Measurements from ENCODE around the gene SYNJ2. TPM values are rescaled to one million over a fixed set of nuclear protein-coding genes. Genes with fewer than 3 reads are reported as not detected.

Gene SYNJ2
- total RNA-seq, 1 donor = 10.2 TPM

DNA sequence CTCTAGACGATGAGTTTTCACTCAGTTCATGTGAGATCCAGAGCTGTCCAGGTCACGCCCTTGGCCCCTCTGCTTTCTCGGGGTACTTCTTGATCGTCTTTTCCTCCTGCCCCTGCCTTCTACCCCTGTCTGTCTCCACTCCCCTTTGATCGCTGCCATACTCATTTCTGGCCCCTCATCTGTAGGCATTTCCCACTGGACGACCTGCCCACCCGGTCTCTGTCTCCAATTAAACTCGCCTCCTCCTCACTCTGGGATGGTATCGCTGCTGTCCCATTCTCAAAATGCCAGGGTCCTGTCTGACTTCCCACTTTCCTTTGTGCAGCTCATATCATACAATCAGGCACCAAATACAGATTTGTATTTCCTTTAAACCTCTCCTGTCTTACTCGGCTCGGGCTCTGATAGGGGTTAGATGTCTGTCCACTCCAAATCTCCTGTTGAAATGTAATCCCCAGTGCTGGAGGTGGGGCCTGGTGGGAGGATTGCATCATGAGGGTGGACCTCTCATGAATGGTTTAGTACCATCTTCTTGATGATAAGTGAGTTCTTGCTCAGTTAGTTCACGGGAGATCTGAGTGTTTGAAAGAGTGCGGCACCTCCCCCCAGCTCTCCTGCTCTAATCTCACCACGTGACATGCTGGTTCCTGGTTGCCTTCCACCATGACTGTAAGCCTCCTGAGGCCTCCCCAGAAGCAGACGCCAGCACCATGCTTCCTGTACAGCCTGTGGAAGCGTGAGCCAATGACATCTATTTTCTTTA, 3.5 kb upstream of the SYNJ2 start:
- no peak for DNase-seq (ENCODE audit: low read depth in 2 of 3, low spot score in 2 of 3)

DNA sequence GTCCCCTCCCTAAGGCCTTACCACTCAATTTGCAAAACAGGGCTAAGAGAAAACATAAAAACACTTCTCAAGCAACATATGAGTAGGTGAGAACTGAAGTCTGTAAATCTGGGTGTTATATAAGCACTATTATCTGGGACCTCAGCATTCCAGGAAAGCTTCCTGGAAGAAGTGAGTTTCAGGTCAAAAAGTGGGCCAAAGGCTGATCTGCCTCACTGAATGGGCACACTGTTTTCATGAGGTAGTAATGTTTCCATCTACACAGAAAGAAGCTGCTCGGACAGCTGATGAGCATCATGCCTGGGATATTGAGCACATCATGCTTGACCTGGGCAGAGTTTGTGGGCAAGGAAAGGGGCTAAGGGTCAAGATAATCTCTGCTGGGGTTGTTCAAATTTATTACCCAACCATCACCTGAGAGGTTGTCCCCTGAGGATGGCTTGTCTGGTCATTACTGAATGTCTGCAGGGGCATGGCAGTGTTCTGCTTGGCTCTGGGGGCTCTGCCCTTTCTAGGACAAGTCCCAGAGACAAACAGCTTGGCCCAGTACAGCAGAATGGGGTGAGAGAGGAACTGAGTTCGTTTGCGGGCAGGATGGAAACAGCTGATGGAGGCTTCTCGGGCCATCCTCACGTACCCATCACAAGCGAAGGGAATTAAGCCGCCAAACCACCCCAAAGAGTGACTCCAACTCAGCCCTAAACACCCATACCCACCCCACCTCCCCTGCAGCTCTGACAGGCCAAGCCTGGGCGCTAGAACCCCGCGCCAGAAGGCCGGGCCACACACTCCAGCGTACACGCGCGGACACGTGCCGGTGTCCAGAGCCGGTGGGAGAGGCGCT, 1.2 kb upstream of the SYNJ2 start:
- peak in 1 of 3 donors; percentile 63 for DNase-seq (ENCODE audit: low read depth in 2 of 3, low spot score in 2 of 3)

DNA sequence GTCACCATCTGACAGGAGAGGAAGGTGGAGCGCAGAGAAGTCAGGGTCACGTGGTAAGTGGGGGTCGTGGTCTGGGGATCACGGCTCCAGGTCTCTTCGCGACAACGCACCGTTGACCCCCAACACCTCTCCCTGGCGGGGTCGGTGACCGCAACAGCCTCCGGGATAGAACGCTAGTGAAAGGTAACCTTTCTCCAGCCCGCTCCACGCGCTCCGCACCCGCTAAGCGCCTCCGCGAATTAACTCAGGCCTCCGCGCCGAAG, 600 bp upstream of the SYNJ2 start:
- no peak for DNase-seq (ENCODE audit: low read depth in 2 of 3, low spot score in 2 of 3)

DNA sequence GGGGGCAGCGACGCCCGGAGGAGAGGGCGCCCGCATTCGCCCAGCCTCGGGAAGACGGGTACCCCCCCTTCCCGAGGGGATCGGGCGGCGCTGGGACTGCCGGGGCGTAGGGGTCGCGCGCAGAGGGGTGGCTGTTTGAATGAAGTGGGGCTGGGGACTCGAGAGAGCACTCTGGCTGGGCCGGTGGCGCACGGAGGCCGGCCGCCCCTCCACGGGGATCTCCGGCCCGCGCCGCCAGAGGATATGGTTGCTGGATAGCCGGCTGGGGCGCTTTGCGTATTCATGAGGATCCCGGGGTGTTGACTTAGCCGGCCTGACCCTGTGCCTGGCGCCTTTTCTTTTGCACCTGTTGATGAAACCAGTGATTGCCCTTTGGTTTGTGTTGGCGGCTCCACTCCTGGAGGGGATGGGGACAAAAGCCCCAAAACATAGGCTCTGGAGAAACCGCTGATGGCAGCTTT, 469 bp downstream of the SYNJ2 start:
- no peak for DNase-seq (ENCODE audit: low read depth in 2 of 3, low spot score in 2 of 3)

DNA sequence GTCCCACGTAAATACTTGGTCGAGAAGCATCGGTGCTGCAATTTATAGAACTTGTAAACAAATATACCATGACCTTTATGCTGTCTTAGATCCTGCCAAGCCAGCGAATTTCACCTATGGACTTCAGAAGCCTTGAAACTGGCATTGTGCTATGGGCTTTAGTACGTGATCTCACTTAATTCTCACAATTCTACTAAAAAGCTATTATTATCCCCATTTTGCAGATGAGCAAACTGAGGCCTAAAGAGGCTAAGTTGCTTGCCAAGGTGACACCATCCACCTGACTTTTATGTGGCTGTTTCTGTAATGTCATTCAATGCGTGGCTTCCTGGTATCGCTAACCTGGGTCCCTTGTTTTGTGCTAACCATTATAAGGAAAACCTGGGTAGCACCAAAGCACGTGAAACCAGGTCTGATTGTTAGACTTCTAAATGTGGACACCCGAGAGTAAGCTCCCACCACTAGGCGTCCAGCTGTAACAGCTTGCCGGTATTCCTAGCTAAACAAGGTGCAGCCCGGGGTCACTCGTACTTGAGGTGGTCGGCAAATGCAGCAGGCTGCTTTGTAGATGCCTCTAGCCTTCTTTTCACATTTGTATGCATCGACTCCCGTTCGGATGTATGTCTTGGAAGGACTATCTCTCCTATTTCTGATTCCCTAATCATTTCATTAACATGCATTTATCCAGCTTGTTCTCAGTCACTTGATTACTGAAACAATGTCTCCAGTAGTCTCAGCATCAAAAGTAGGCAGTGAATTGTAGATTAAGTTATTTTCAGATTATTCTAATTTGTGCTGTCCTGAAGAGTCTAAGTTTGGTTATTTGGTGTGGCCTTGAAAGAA, 1.1 kb downstream of the SYNJ2 start:
- DNase-seq (ENCODE audit: low read depth in 2 of 3, low spot score in 2 of 3) = no peak

DNA sequence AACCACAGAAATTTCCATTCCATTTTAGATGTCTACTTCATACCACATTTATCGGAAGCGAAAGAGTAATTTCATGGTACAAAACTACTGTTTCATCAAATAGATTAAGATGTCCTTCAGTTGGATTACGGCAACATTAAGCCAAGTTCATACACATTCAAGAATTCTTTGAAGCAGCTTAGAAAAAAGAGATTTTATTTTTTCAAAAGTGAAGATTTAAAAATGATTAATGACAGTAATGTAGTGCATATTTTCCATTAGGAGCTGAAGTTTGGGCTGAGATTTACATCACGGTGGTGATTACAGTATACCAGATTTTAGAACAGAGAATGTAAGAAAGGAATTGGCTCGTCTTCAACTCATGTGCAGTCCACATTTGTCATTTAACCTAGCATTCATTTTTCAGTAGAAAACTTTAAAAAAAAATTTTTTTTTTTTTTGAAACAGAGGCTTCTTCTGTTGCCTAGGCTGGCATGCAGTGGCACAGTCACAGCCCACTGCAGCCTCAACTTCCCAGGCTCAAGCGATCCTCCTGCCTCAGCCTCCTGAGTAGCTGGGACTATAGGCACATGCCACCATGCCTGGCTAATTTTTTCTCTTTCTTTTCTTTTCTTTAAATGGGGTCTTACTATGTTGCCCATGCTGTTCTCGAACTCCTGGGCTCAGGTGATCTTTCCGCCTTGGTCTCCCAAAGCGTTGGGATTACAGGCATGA, 1.9 kb downstream of the SYNJ2 start:
- no peak for DNase-seq (ENCODE audit: low read depth in 2 of 3, low spot score in 2 of 3)

GRCh38 chr6:157984128-157984527, 2.5 kb downstream of the SYNJ2 start:
- DNase-seq (ENCODE audit: low read depth in 2 of 3, low spot score in 2 of 3) = no peak

- DNase-seq (ENCODE audit: low read depth in 2 of 3, low spot score in 2 of 3) = peak in 2 of 3 donors; percentile 44 to 60
Observed at GRCh38 chr6:157984686-157985225, 3.1 kb downstream of the SYNJ2 start.

DNA sequence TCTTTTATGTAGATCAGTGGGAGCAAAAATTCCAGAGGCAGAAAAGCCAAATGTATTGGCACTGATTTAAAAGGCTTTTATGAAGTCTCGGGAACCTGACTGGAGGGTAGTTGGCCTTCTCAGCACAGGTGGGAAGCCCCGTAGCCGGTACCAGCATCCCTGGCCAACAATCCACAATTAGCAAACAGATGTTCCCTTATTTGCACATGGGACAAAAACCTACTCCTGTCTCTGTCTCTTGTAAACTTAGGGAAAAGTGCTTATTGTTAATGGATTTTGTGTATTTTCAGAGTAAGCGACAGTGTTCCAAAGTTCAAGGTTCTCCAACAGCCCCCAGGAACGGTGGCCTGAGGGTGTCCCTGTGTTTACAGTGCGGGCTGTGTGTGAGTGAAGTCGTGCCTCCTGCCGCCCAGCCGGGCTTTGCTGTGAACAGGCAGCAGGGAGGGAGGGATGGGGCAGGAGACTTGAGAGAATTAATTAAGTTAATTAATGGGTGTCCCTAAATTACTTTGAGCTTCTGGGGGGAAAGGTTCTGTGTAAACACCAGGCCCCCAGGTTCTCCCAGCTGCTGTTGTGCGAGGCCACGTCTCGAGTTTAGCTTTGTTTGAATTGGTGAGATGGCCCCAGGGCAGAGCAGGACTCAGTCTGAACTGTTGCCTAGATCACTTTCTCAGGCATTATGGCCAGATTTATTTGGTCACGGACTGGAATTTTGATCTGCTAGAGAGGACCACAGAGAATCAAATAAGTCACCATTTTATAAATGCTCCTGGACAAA, 3.9 kb downstream of the SYNJ2 start:
- no peak for DNase-seq (ENCODE audit: low read depth in 2 of 3, low spot score in 2 of 3)

- DNase-seq (ENCODE audit: low read depth in 2 of 3, low spot score in 2 of 3) = no peak
Observed at GRCh38 chr6:157987788-157988699, 6.4 kb downstream of the SYNJ2 start.

- DNase-seq (ENCODE audit: low read depth in 2 of 3, low spot score in 2 of 3) = no peak
Observed at GRCh38 chr6:157988700-157989063, 7.0 kb downstream of the SYNJ2 start.

GRCh38 chr6:157989541-157990289, 8.1 kb downstream of the SYNJ2 start:
- peak in 1 of 3 donors; percentile 57 for DNase-seq (ENCODE audit: low read depth in 2 of 3, low spot score in 2 of 3)

GRCh38 chr6:157990321-157991066, 8.8 kb downstream of the SYNJ2 start:
- DNase-seq (ENCODE audit: low read depth in 2 of 3, low spot score in 2 of 3) = peak in 1 of 3 donors; percentile 52

DNA sequence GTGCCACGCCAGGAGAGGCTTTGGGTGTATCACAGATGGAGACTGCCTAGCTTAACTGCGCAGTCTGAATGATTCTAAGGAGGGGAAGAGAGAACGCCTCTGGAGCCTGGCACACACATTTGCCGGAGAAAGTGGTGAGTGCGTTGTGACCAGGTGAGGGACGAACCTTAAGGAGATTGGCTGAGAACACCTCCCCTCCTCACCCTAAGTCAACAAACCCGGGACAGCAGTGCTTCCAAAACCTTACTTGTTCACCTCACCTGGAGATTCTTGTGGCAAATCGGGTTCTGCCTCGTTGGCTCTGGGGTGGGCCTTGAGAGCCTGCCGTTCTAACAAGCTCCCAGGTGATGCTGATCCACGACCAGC, 9.4 kb downstream of the SYNJ2 start:
- DNase-seq (ENCODE audit: low read depth in 2 of 3, low spot score in 2 of 3) = no peak

DNA sequence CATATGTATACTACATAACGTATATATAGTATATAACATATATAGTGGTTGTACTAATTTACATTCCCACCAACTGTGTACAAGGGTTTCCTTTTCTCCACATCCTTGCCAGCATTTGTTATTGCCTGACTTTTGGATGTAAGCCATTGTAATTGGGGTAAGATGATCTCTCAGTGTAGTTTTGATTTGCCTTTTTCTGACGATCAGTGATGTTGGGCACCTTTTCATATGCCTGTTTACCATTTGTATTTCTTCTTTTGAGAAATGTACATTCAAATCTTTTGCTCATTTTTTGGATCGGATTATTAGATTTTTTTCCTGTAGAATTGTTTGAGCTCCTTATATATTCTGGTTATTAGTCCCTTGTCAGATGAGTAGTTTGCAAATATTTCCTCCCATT, 11.4 kb downstream of the SYNJ2 start:
- DNase-seq (ENCODE audit: low read depth in 2 of 3, low spot score in 2 of 3) = no peak

DNA sequence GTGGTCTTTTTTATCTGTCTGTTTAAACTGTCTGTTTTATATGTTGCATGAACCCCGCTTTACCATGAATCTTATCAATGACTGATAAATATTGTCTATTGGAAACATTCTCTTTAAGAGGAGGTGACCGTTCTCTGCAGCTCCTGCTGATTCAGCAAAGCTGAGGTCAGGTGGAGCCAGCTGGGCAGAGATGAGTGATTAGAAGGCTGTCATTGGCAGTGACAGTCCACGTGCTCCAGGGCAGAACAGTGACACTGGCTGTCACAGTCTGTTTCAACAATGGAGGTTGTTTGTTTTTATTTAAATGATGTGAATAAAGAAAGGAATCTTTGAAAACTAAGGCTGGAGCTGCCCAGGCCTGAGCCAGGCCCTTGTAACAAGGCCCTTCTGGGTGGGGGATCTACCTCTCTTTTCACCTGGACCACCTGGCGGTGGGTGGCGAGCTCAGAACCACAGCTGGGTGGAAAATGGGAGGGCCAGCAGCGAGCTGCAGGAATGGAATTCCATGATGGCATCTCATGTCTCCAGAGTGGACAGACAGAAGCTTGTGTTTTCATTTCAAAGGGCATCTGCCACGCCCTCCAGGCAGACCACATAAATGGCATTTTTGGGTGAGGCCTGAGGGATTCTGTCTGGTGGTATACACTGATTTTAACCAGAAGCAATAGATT, 12.6 kb downstream of the SYNJ2 start:
- no peak for DNase-seq (ENCODE audit: low read depth in 2 of 3, low spot score in 2 of 3)

DNA sequence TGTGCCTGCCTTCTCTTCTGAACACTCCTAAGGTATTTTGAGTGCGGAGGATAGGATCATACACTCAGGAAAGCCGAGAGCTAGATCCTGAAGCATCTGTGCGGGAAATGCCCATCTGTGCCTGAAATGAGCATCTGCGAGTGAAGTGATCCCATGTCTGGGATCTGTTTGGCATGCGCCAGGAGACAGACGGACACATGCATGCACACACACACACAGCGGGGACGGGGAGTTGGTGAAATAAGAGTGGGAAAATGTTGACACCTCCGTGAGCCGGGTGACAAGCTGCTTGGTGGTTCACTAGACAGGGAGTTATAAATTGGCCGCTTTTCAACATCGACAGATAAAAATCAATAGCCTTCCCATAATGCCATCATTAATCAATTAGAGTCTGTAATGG, 13.8 kb downstream of the SYNJ2 start:
- DNase-seq (ENCODE audit: low read depth in 2 of 3, low spot score in 2 of 3) = no peak
